Transverse colon (tissue), 4 donors: Measurements from ENCODE around the gene MYO9A. TPM values are rescaled to one million over a fixed set of nuclear protein-coding genes. Genes with fewer than 3 reads are reported as not detected.

ENCODE experiments used
- DNase-seq: peaks from one replicate; pipeline ENCODE4 v3.0.0-alpha.2; 2019
- H3K27ac ChIP-seq, 4 donors: fragments of 200-600 bp; sonication (generic); 2 replicates each; pipeline ENCODE4 v1.5.1; 2016 to 2018; ENCODE audit warnings: inconsistent platforms in 4 of 4
- H3K27me3 ChIP-seq: fragments of 200-600 bp; sonication (generic); 2 replicates; pipeline ENCODE4 v1.5.1; 2017; ENCODE audit warnings: inconsistent platforms
- H3K36me3 ChIP-seq, 4 donors: fragments of 200-600 bp; sonication (generic); 2 replicates each; pipeline ENCODE4 v1.5.1; 2017 to 2019; ENCODE audit warnings: inconsistent platforms in 4 of 4
- H3K4me1 ChIP-seq, 4 donors: fragments of 200-600 bp; sonication (generic); 2 replicates each; pipeline ENCODE4 v1.5.1; 2017 to 2020; ENCODE audit warnings: inconsistent platforms in 4 of 4
- H3K4me3 ChIP-seq, 4 donors: fragments of 200-600 bp; sonication (generic); 1 replicate in 1 of 4; 2 replicates in 3 of 4; pipeline versions ENCODE4 v1.5.1 to v1.6.1; 2017 to 2019; ENCODE audit warnings: inconsistent platforms in 4 of 4
- H3K9me3 ChIP-seq, 2 donors: fragments of 200-600 bp; sonication (generic); 2 replicates each; pipeline ENCODE4 v1.5.1; 2017 to 2019; ENCODE audit warnings: inconsistent platforms in 2 of 2
- CTCF ChIP-seq, 5 experiments: fragments of 200-600 bp in 3 of 5; fragments of 450-650 bp in 2 of 5; sonication (generic) in 3 of 5; IDR thresholded peaks; 1 replicate in 2 of 5; 2 replicates in 3 of 5; pipeline ENCODE4 v1.5.1; 2016 to 2017; ENCODE audit warnings: antibody characterized with exemption in 5 of 5, inconsistent platforms in 3 of 5, mild to moderate bottlenecking in 2 of 5, moderate library complexity in 1 of 5
- EP300 ChIP-seq: sonication (generic); formaldehyde crosslinking; IDR thresholded peaks from one replicate; pipeline ENCODE4 v1.6.1; 2017; ENCODE audit warnings: antibody characterized with exemption, low read depth
- POLR2A ChIP-seq: fragments of 450-650 bp; IDR thresholded peaks from one replicate; pipeline ENCODE4 v1.6.1; 2016; ENCODE audit warnings: antibody characterized with exemption, mild to moderate bottlenecking, moderate library complexity
- POLR2AphosphoS5 ChIP-seq, 3 donors: sonication (generic); formaldehyde crosslinking; IDR thresholded peaks; one replicate each; pipeline ENCODE4 v1.6.1; 2016; ENCODE audit warnings: antibody characterized with exemption in 3 of 3
- WGBS, 2 donors: methylation state at CpG; one replicate each; pipeline ENCODE4 v1.1.5; 2018; ENCODE audit warnings: low coverage in 1 of 2; 5-methylcytosine and 5-hydroxymethylcytosine counted together
- in situ Hi-C, 4 donors: fragments of 200-750 bp; cut with MboI; loops; one replicate each; pipeline versions ENCODE4 v1.15.0 to v1.15.1; 2017; ENCODE audit warnings: low sequenced_read_pairs in 3 of 4, low pct_ligation_motif_present in 1 of 4, low pct_unique_long_range_greater_than_20kb in 1 of 4
- intact Hi-C: fragments of 100-400 bp; cut with DNase I; formaldehyde crosslinking; loops from one replicate; pipeline ENCODE4 v1.15.1; 2023; ENCODE audit warnings: low total_unique reads
- total RNA-seq, 4 donors: library from RNA; depleted of rRNA; stranded (reverse); fragments of >200 nt; gene quantifications; one replicate each; pipeline ENCODE4 v1.1.0, GENCODE V29; 2016

Gene MYO9A
- total RNA-seq, 4 donors from 2014 or later, result 52.4 to 103 (median 74.2) TPM

GRCh38 chr15:71939981-71940588, 177.9 kb downstream of the MYO9A start:
- TF ChIP-seq EP300 (no peak), POLR2AphosphoS5 (IDR thresholded peaks at IDR 0.05) (no peak), CTCF (IDR thresholded peaks at IDR 0.05) (no peak), POLR2A (no peak)
- H3K4me1 ChIP-seq, result no peaks in the 10 kb centered on the region
- no peaks in the 10 kb centered on the region for H3K27me3 ChIP-seq
- WGBS, 2 donors, result 90 to 92% methylated on average over 4 to 6 of the region's 6 CpGs
- H3K36me3 ChIP-seq, result peaks cover 0 to 6% (median 3%) of the 10 kb centered on the region in 4 donors
- H3K9me3 ChIP-seq, result no peaks in the 10 kb centered on the region
- in situ Hi-C loops, result no loop called here
- no peak overlapping the region for H3K27ac ChIP-seq
- intact Hi-C loops, result no loop called here
- H3K4me3 ChIP-seq, result no peak overlapping the region
- DNase-seq, result no peak

GRCh38 chr15:71937650-71938311, 180.2 kb downstream of the MYO9A start:
- Histone ChIP-seq H3K36me3 (peaks cover 0 to 26% (median 12%) of the 10 kb centered on the region in 4 donors), H3K4me1 (no peaks in the 10 kb centered on the region), H3K4me3 (no peak overlapping the region), H3K9me3 (peaks cover 0 to 5% of the 10 kb centered on the region in 2 donors), H3K27me3 (no peaks in the 10 kb centered on the region), H3K27ac (no peak overlapping the region)
- DNase-seq, result no peak
- in situ Hi-C loops, result no loop called here
- 82 to 88% methylated on average over 3 of the region's 3 CpGs for WGBS, 2 donors
- no peak for TF ChIP-seq CTCF (IDR thresholded peaks at IDR 0.05)
- TF ChIP-seq POLR2AphosphoS5 (IDR thresholded peaks at IDR 0.05), result no peak
- TF ChIP-seq POLR2A, result no peak
- TF ChIP-seq EP300, result no peak
- intact Hi-C loops, result no loop called here

GRCh38 chr15:71934446-71934845, 183.5 kb downstream of the MYO9A start:
- H3K27me3 ChIP-seq, result no peaks in the 10 kb centered on the region
- 64 to 67% methylated on average over 3 of the region's 3 CpGs for WGBS, 2 donors
- DNase-seq, result no peak
- H3K36me3 ChIP-seq, result peaks cover 0 to 57% (median 26%) of the 10 kb centered on the region in 4 donors
- peaks cover 8 to 29% of the 10 kb centered on the region in 2 donors for H3K9me3 ChIP-seq
- TF ChIP-seq POLR2A, result no peak
- no peak for TF ChIP-seq POLR2AphosphoS5 (IDR thresholded peaks at IDR 0.05)
- TF ChIP-seq CTCF (IDR thresholded peaks at IDR 0.05), result no peak
- no peak for TF ChIP-seq EP300
- intact Hi-C loops (no loop called here), in situ Hi-C loops (no loop called here)
- no peaks in the 10 kb centered on the region for H3K4me1 ChIP-seq
- no peak overlapping the region for H3K27ac ChIP-seq
- H3K4me3 ChIP-seq, result no peak overlapping the region

- Histone ChIP-seq H3K27ac (no peak overlapping the region), H3K36me3 (peaks cover 0 to 57% (median 26%) of the 10 kb centered on the region in 4 donors), H3K4me1 (no peaks in the 10 kb centered on the region), H3K4me3 (no peak overlapping the region), H3K9me3 (peaks cover 8 to 29% of the 10 kb centered on the region in 2 donors), H3K27me3 (no peaks in the 10 kb centered on the region)
- no peak for TF ChIP-seq CTCF (IDR thresholded peaks at IDR 0.05)
- no peak for TF ChIP-seq EP300
- TF ChIP-seq POLR2AphosphoS5 (IDR thresholded peaks at IDR 0.05), result no peak
- TF ChIP-seq POLR2A, result no peak
- intact Hi-C loops, result no loop called here
- DNase-seq, result no peak
- in situ Hi-C loops, result no loop called here
- 89 to 92% methylated on average over 2 of the region's 2 CpGs for WGBS, 2 donors
Observed at GRCh38 chr15:71932689-71933088, 185.3 kb downstream of the MYO9A start.
